ENCODE measurements around the gene ATP6V1F.

Gene ATP6V1F

DNA sequence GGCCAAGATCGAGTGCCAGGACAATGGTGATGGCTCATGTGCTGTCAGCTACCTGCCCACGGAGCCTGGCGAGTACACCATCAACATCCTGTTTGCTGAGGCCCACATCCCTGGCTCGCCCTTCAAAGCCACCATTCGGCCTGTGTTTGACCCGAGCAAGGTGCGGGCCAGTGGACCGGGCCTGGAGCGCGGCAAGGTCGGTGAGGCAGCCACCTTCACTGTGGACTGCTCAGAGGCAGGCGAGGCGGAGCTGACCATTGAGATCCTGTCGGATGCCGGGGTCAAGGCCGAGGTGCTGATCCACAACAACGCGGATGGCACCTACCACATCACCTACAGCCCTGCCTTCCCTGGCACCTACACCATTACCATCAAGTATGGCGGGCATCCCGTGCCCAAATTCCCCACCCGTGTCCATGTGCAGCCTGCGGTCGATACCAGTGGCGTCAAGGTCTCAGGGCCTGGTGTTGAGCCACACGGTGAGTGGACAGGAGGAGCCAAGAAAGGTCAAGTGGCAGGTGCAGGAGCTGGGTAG is 17.8 kb upstream of the ATP6V1F start:
- peaks cover 0 to 6% (median 2%) of the 10 kb centered on the region in 4 experiments for H3K4me1 ChIP-seq (ENCODE audit: control extremely low read depth in 1 of 4, control insufficient read depth in 4 of 4, insufficient read depth in 4 of 4, low read length in 3 of 4)
- ChIA-PET POLR2A (no interaction called here), CTCF (interaction anchor here (5.1 to 8.1 kb wide), 2 partner anchors 12 to 36 kb away, joined by 28 to 83 read pairs; no protein-coding TSS in a partner anchor)
- H3K9me3 ChIP-seq (ENCODE audit: control extremely low read depth in 1 of 5, control insufficient read depth in 4 of 5, insufficient read depth in 2 of 5, low read depth in 1 of 5, low read length in 4 of 5) = no peaks in the 10 kb centered on the region
- WGBS (ENCODE audit: insufficient coverage) = 96% methylated on average over 25 of the region's 25 CpGs
- no peak overlapping the region for H3K4me3 ChIP-seq (ENCODE audit: control insufficient read depth in 1 of 7, extremely low read depth in 1 of 7, insufficient read depth in 4 of 7, low read depth in 2 of 7, low read length in 6 of 7)
- no peaks in the 10 kb centered on the region for H3K27me3 ChIP-seq (replicated peaks in 2 of 5; ENCODE audit: control insufficient read depth in 4 of 5, insufficient read depth in 5 of 5, low read length in 4 of 5)
- no peak overlapping the region for H3K27ac ChIP-seq (ENCODE audit: insufficient read depth in 1 of 2, low read depth in 1 of 2, low read length in 2 of 2, poor library complexity in 1 of 2, severe bottlenecking in 2 of 2)
- DNase-seq = no peak
- H3K36me3 ChIP-seq (ENCODE audit: control insufficient read depth in 4 of 4, insufficient read depth in 4 of 4, low read length in 3 of 4) = no peaks in the 10 kb centered on the region

DNA sequence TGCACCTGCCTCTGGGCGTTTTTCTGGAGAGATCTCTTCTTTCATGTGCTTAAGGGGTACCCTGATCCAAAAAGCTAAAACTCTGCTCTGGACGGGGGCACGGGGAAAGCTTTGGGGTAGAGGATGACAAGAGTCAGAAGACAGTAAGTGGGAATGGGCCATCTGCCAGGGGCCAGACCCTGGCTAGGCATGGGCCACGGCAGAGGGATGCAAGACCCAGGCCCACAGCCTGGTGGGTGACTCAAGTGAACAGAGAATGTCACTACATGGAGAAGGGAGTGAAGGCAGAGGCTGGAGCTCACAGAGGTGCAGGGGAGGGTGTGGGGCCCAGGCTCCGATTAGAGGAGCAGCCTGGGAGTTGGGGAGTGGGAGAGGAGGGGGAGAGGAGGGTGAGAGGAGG is 17.2 kb upstream of the ATP6V1F start:
- H3K4me3 ChIP-seq (ENCODE audit: control insufficient read depth in 1 of 7, extremely low read depth in 1 of 7, insufficient read depth in 4 of 7, low read depth in 2 of 7, low read length in 6 of 7) = no peak overlapping the region
- DNase-seq = no peak
- H3K27me3 ChIP-seq (replicated peaks in 2 of 5; ENCODE audit: control insufficient read depth in 4 of 5, insufficient read depth in 5 of 5, low read length in 4 of 5) = no peaks in the 10 kb centered on the region
- peaks cover 0 to 6% (median 2%) of the 10 kb centered on the region in 4 experiments for H3K4me1 ChIP-seq (ENCODE audit: control extremely low read depth in 1 of 4, control insufficient read depth in 4 of 4, insufficient read depth in 4 of 4, low read length in 3 of 4)
- H3K36me3 ChIP-seq (ENCODE audit: control insufficient read depth in 4 of 4, insufficient read depth in 4 of 4, low read length in 3 of 4) = no peaks in the 10 kb centered on the region
- POLR2A ChIA-PET = no interaction called here
- CTCF ChIA-PET = interaction anchor here (0.9 to 8.1 kb wide), 2 partner anchors 15 to 36 kb away, joined by 4 to 83 read pairs; no protein-coding TSS in a partner anchor
- WGBS (ENCODE audit: insufficient coverage) = 97% methylated on average over 5 of the region's 5 CpGs
- H3K9me3 ChIP-seq (ENCODE audit: control extremely low read depth in 1 of 5, control insufficient read depth in 4 of 5, insufficient read depth in 2 of 5, low read depth in 1 of 5, low read length in 4 of 5) = no peaks in the 10 kb centered on the region
- no peak overlapping the region for H3K27ac ChIP-seq (ENCODE audit: insufficient read depth in 1 of 2, low read depth in 1 of 2, low read length in 2 of 2, poor library complexity in 1 of 2, severe bottlenecking in 2 of 2)

DNA sequence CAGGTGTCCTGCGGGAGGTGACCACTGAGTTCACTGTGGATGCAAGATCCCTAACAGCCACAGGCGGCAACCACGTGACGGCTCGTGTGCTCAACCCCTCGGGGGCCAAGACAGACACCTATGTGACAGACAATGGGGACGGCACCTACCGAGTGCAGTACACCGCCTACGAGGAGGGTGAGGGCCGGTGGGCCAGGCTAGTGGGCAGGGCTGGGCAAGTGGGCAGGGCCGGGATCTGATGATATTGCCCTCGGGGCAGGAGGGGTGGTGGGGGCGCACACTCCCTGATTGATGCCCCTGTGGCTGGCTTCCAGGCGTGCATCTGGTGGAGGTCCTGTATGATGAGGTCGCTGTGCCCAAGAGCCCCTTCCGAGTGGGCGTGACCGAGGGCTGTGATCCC is 16.7 kb upstream of the ATP6V1F start:
- Histone ChIP-seq H3K9me3 (ENCODE audit: control extremely low read depth in 1 of 5, control insufficient read depth in 4 of 5, insufficient read depth in 2 of 5, low read depth in 1 of 5, low read length in 4 of 5) (no peaks in the 10 kb centered on the region), H3K4me3 (ENCODE audit: control insufficient read depth in 1 of 7, extremely low read depth in 1 of 7, insufficient read depth in 4 of 7, low read depth in 2 of 7, low read length in 6 of 7) (no peak overlapping the region), H3K36me3 (ENCODE audit: control insufficient read depth in 4 of 4, insufficient read depth in 4 of 4, low read length in 3 of 4) (no peaks in the 10 kb centered on the region), H3K27me3 (replicated peaks in 2 of 5; ENCODE audit: control insufficient read depth in 4 of 5, insufficient read depth in 5 of 5, low read length in 4 of 5) (no peaks in the 10 kb centered on the region), H3K4me1 (ENCODE audit: control extremely low read depth in 1 of 4, control insufficient read depth in 4 of 4, insufficient read depth in 4 of 4, low read length in 3 of 4) (peaks cover 0 to 6% (median 2%) of the 10 kb centered on the region in 4 experiments), H3K27ac (ENCODE audit: insufficient read depth in 1 of 2, low read depth in 1 of 2, low read length in 2 of 2, poor library complexity in 1 of 2, severe bottlenecking in 2 of 2) (no peak overlapping the region)
- WGBS (ENCODE audit: insufficient coverage) = 96% methylated on average over 19 of the region's 19 CpGs
- ChIA-PET CTCF (interaction anchor here (0.9 to 8.1 kb wide), 3 partner anchors 14 to 35 kb away, joined by 4 to 83 read pairs (median 6); partner anchors contain the start of gene ATP6V1F), POLR2A (no interaction called here)
- DNase-seq = no peak

DNA sequence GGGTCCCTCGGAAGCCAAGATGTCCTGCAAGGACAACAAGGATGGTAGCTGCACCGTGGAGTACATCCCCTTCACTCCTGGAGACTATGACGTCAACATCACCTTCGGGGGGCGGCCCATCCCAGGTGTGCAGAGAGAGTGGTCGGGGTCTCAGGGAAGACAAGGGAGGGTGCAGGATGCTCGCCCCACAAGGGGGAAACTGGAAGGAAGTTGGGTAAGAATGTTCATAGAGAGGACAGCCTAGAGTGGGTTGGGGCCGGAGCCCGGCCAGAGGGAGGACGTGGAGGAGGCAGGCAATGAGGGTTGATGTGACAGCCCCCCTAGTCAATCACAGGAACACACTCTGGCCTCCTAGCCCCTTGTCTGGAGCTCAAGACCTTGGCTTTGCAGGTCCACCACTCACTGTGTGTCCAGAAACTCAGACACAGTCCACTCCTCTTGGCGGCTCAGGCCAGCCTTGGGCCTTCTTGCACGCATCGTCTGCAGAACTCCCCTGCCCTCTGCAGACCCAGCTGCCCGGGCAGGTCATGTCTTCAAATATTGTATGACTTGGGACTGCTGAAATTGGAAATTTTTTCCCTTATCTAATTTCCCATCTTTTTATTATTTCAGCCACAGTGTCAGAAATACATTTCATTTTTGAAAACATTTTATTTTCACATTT is 15.7 kb upstream of the ATP6V1F start:
- Histone ChIP-seq H3K36me3 (ENCODE audit: control insufficient read depth in 4 of 4, insufficient read depth in 4 of 4, low read length in 3 of 4) (no peaks in the 10 kb centered on the region), H3K27ac (ENCODE audit: insufficient read depth in 1 of 2, low read depth in 1 of 2, low read length in 2 of 2, poor library complexity in 1 of 2, severe bottlenecking in 2 of 2) (no peak overlapping the region), H3K27me3 (replicated peaks in 2 of 5; ENCODE audit: control insufficient read depth in 4 of 5, insufficient read depth in 5 of 5, low read length in 4 of 5) (no peaks in the 10 kb centered on the region), H3K4me1 (ENCODE audit: control extremely low read depth in 1 of 4, control insufficient read depth in 4 of 4, insufficient read depth in 4 of 4, low read length in 3 of 4) (peaks cover 0 to 5% (median 2%) of the 10 kb centered on the region in 4 experiments), H3K4me3 (ENCODE audit: control insufficient read depth in 1 of 7, extremely low read depth in 1 of 7, insufficient read depth in 4 of 7, low read depth in 2 of 7, low read length in 6 of 7) (no peak overlapping the region), H3K9me3 (ENCODE audit: control extremely low read depth in 1 of 5, control insufficient read depth in 4 of 5, insufficient read depth in 2 of 5, low read depth in 1 of 5, low read length in 4 of 5) (no peaks in the 10 kb centered on the region)
- 84% methylated on average over 7 of the region's 14 CpGs for WGBS (ENCODE audit: insufficient coverage)
- CTCF ChIA-PET = interaction anchor here (0.6 to 8.1 kb wide), 4 partner anchors 16 to 36 kb away, joined by 3 to 83 read pairs (median 4); partner anchors contain the start of gene ATP6V1F
- POLR2A ChIA-PET = no interaction called here
- no peak for DNase-seq

DNA sequence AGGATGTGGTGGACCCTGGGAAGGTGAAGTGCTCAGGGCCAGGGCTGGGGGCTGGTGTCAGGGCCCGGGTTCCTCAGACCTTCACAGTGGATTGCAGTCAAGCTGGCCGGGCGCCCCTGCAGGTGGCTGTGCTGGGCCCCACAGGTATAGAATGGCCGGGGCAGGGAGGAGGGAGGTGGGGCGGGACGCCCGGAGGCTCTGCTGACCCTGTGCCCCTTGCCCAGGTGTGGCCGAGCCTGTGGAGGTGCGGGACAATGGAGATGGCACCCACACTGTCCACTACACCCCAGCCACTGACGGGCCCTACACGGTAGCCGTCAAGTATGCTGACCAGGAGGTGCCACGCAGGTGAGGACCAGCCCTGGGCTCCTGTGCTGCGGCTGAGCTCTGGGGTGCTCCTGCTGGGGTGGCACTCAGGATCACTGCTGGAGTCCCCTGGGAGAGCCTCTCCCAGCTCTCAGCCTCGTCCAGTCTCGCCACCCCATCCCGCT is 14.9 kb upstream of the ATP6V1F start:
- DNase-seq = no peak
- Histone ChIP-seq H3K27ac (ENCODE audit: insufficient read depth in 1 of 2, low read depth in 1 of 2, low read length in 2 of 2, poor library complexity in 1 of 2, severe bottlenecking in 2 of 2) (no peak overlapping the region), H3K4me3 (ENCODE audit: control insufficient read depth in 1 of 7, extremely low read depth in 1 of 7, insufficient read depth in 4 of 7, low read depth in 2 of 7, low read length in 6 of 7) (no peak overlapping the region), H3K4me1 (ENCODE audit: control extremely low read depth in 1 of 4, control insufficient read depth in 4 of 4, insufficient read depth in 4 of 4, low read length in 3 of 4) (no peaks in the 10 kb centered on the region), H3K27me3 (replicated peaks in 2 of 5; ENCODE audit: control insufficient read depth in 4 of 5, insufficient read depth in 5 of 5, low read length in 4 of 5) (no peaks in the 10 kb centered on the region), H3K36me3 (ENCODE audit: control insufficient read depth in 4 of 4, insufficient read depth in 4 of 4, low read length in 3 of 4) (no peaks in the 10 kb centered on the region), H3K9me3 (ENCODE audit: control extremely low read depth in 1 of 5, control insufficient read depth in 4 of 5, insufficient read depth in 2 of 5, low read depth in 1 of 5, low read length in 4 of 5) (no peaks in the 10 kb centered on the region)
- ChIA-PET POLR2A (no interaction called here), CTCF (interaction anchor here (1.0 kb wide), 1 partner anchor 35 kb away, joined by 3 read pairs; no protein-coding TSS in a partner anchor)
- 97% methylated on average over 15 of the region's 17 CpGs for WGBS (ENCODE audit: insufficient coverage)

DNA sequence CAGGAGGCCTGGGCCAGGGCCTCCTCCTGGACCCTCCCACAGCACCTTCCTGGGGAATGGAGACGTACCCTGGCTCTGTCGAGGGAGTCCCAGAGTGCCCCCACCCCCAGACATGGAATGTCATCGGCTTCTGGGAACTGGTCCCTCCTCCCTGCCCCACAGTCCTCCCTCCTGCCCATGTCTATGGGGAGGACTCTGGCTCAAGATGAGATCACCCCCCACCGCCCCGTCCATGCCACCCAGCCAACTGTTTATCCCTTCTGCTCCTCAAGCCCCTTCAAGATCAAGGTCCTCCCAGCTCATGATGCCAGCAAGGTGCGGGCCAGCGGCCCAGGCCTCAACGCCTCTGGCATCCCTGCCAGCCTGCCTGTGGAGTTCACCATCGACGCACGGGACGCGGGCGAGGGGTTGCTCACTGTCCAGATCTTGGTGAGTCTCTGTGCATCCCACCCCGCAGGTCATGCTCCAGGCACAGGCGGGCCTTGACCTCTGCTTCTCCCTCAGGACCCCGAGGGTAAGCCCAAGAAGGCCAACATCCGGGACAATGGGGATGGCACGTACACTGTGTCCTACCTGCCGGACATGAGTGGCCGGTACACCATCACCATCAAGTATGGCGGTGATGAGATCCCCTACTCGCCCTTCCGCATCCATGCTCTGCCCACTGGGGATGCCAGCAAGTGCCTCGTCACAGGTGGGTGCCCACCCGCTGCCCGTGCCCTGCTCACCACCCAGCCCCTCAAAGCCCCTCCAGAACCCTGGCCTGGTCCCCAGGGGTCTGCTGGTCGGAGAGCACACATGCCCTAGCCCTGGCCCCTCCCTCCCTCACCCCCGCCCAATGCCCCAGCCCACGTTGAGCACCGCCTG is 14.1 kb upstream of the ATP6V1F start:
- H3K27ac ChIP-seq (ENCODE audit: insufficient read depth in 1 of 2, low read depth in 1 of 2, low read length in 2 of 2, poor library complexity in 1 of 2, severe bottlenecking in 2 of 2) = no peak overlapping the region
- no peaks in the 10 kb centered on the region for H3K9me3 ChIP-seq (ENCODE audit: control extremely low read depth in 1 of 5, control insufficient read depth in 4 of 5, insufficient read depth in 2 of 5, low read depth in 1 of 5, low read length in 4 of 5)
- no peaks in the 10 kb centered on the region for H3K36me3 ChIP-seq (ENCODE audit: control insufficient read depth in 4 of 4, insufficient read depth in 4 of 4, low read length in 3 of 4)
- ChIA-PET CTCF (interaction anchor here (0.9 to 1.0 kb wide), 2 partner anchors 16 to 35 kb away, joined by 3 read pairs; no protein-coding TSS in a partner anchor), POLR2A (no interaction called here)
- H3K4me3 ChIP-seq (ENCODE audit: control insufficient read depth in 1 of 7, extremely low read depth in 1 of 7, insufficient read depth in 4 of 7, low read depth in 2 of 7, low read length in 6 of 7) = no peak overlapping the region
- WGBS (ENCODE audit: insufficient coverage) = 98% methylated on average over 25 of the region's 31 CpGs
- H3K4me1 ChIP-seq (ENCODE audit: control extremely low read depth in 1 of 4, control insufficient read depth in 4 of 4, insufficient read depth in 4 of 4, low read length in 3 of 4) = peaks cover 0 to under 1% (median 0%) of the 10 kb centered on the region in 4 experiments
- H3K27me3 ChIP-seq (replicated peaks in 2 of 5; ENCODE audit: control insufficient read depth in 4 of 5, insufficient read depth in 5 of 5, low read length in 4 of 5) = no peaks in the 10 kb centered on the region
- no peak for DNase-seq

Data from common myeloid progenitor, CD34-positive (primary cell).